Measurements from ENCODE around the gene REXO4.
"Not testable (repeated sequence)": the region's sequence is repeated elsewhere in the genome, so short reads cannot be mapped to it uniquely, and the experiment has no call there.

REXO4 gene

DNA sequence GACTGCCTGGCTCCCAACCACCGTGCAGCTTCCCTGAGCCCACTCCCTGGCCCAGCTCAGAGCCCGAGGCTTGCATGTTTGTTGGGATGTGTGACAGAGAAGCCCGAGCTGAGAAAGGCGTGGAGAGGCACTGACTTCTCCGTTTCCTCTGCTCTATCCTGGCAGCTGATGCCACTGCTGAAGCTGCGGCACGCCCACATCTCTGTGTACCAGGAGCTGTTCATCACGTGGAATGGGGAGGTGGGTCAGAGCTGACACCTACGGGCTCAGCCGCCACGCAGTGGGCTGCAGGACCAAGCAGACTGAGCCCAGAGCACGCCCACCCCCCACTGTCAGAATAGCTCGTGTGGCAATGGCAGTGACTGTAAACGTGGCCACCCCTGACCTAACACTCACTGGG lies 32.4 kb downstream of the REXO4 start:
- DNase-seq: no peak

DNA sequence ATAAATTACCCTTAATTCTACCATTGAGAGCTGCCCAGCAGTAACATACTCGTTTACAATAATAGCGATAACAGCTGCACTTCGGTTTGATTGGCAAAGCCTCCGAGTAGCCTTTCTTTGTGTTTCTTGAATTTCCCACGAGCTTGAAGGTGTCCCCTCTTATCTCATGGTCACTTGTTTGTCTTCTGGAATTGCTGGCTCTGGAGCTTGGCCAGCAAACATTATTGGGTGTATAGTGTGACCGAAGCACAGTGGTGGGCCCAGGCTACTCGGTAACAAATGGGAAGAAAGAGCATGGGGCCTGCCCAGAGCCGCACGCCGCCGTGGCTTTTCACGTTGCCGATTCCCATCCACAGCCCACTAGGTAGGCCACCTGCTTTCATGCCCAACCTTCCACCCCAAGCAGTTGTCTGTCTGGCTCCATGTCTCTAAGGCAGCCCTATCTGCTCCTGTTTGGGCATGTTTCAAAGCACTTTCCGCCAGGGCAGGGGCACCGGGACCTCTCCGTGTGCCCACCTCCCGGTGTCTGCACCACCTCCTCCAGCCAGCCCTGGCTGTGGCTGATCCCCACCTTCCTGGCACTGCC lies 33.0 kb downstream of the REXO4 start:
- no peak for DNase-seq

- DNase-seq: no peak
Observed at GRCh38 chr9:133383438-133383837, 34.4 kb downstream of the REXO4 start.

GRCh38 chr9:133382507-133383141 lies 35.2 kb downstream of the REXO4 start:
- no peak for DNase-seq

- no peak for DNase-seq
Observed at GRCh38 chr9:133380734-133381133, 37.1 kb downstream of the REXO4 start.

DNA sequence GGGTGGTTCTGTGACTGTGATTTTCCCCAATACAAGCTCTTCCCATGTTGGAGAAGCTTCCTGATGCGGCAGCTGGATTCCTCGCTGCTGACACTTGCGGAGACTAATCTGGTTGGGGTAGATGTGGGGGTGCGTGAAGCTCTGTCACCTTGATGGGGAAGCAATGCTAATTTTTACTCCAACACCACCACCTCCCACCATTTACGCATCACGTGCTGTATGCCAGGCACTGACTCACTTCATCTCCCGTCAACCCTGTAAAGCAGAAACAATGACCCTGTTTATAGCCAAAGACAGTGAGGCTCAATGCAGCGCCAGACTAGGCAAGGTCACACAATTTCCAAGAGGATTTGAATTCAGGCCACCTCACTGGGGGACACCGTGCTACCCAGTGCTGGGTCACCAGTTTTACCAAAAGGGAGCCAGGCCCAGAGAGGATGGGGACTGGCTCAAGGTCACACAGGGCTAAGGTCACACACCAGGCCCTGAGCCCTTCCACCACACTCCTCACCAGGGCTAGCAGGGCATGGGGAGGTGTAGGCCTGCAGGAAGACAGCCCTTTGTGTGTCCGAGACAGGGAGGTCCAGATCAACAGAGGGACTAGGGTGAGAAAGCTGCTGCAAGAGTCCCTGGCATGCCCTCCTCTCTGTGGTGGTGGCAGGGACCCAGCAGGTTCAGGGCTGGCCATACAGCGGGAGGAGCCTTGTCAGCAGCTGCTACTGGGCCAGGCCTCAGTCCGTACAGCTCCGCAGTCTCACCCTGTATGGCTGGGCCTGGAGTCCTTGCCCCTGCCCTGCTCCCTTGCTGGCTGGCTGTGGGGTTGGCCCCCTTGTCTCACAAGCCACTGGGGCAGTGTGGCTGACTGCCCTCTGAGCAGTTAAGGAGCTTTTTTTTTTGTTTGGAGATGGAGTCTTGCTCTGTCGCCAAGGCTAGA lies 38.4 kb downstream of the REXO4 start:
- no peak for DNase-seq

- DNase-seq: no peak
Observed at GRCh38 chr9:133378408-133378962, 39.3 kb downstream of the REXO4 start.

GRCh38 chr9:133377721-133378216 lies 40.0 kb downstream of the REXO4 start:
- no peak for DNase-seq

- DNase-seq: not testable (repeated sequence)
Observed at GRCh38 chr9:133377280-133377679, 40.5 kb downstream of the REXO4 start.

DNA sequence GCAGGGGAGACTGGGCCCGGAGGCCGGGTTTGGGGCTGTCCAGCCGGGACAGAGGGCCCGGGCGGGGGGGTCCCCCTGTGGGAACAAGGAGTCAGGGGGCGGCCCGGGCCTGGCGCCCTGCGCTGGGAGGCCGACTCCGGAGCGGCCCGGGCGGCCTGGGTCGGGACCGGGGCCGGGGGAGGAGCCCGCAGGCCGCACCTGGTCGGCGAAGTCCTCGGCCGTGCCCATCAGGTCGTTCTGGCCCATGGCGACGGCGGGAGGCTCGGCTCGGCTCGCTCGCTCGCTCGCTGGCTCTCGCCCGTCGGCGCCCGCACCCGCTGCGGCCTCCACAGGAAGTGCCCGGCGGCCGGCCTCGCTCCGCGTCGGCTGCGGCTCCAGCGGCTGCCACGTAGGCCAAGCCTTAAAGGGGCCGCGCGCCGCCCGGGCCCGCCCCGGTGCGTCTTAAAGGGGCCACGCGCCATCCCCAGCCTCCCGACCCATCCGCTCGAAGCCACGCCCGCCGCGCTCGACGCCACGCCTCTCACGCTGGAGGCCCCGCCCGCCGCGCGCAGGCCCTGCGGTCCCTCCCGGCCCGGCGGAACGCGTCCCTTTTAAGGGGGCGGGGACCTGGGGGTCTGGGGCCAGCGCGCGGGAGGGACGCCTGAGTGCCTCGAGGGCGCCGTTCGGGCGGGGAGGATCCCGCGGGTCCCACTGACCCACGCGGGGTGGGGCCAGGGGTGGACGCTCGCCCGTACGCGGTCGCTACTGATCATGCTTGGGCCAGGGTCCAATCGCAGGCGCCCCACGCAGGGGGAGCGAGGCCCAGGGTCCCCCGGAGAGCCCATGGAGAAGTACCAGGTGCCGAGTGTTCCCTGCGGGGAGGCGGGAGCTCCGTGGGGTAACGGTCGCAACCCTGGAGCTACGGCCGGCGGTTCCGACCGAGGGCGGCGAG lies 41.8 kb downstream of the REXO4 start, which contains the start of the genes STKLD1 and SURF4:
Gene STKLD1, plus strand, starts transcription at position 643 of the 931 bp plus-strand sequence. Its CDS starts 108 bp downstream, at position 751.
Gene SURF4, minus strand, starts transcription at position 337 of the 931 bp plus-strand sequence. Its CDS starts 91 bp downstream, at position 246.
- peak; percentile 96 to 98 for DNase-seq

GRCh38 chr9:133375116-133375723 lies 42.6 kb downstream of the REXO4 start:
- DNase-seq: peak in 1 of 2 experiments; percentile 44

- no peak for DNase-seq
Observed at GRCh38 chr9:133374612-133375115, 43.1 kb downstream of the REXO4 start.

DNA sequence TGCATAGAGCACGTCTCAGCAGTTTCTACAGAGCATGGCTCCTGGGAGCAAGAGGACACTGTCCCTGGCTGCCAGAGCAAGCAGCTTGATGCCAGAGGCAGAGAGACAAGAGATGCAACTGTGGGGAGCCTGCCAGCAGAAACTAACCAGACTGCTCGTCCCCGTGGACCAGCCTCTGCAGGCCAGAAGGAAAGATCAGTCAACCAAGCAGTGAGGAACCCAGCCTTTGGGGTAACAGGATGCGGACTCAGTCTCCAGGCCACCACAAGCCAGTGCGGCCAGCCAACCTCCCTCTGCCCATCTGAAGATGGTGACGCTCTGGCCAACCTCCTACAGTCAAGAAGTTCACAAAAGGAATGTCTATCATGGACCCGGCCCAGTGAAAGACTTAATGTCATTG lies 45.7 kb downstream of the REXO4 start:
- DNase-seq: no peak

DNA sequence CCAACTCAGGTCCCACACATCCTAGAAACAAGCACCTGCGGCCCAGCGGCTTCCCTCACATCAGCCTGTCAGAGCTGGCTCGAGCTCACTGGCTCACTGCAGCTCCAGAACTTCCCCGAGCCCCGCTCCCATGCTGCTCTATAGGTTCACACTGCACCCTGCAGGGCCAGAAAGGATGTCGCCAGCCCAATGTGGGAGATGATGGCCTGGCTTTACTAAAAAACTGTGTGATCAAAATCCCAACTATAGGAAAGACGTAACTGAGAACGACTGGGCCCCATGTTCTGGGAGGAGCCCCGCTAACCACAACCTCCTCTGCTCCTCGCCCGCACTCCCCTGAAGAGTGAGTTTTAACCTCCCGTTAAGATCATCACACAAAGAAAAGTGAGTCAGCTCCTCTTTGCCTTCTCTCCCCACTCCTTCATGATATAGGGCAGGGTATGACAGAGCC lies 46.5 kb downstream of the REXO4 start:
- DNase-seq: peak in 1 of 2 experiments; percentile 46

DNA sequence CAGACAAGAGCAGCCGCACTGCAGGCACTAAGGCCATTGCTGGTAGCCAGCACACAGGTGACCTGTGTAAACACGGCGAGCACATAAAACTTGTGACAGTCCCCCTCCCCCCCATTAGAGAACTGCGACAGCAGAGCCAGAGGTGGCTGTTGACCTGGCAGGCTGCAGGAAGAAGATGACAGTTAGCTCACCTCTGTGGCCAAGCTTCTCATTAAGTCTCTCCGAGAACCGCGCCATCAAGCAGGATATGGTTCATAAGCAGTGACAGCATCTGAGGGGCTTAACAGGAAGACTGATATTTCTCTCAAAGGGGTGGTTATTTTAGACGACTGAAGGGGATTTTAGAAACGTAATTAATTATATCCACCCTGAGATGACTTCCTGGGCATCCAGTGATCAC lies 47.1 kb downstream of the REXO4 start:
- DNase-seq: no peak

GRCh38 chr9:133369933-133370332 lies 47.9 kb downstream of the REXO4 start:
- DNase-seq: no peak

GRCh38 chr9:133369422-133369821 lies 48.4 kb downstream of the REXO4 start:
- DNase-seq: no peak

DNA sequence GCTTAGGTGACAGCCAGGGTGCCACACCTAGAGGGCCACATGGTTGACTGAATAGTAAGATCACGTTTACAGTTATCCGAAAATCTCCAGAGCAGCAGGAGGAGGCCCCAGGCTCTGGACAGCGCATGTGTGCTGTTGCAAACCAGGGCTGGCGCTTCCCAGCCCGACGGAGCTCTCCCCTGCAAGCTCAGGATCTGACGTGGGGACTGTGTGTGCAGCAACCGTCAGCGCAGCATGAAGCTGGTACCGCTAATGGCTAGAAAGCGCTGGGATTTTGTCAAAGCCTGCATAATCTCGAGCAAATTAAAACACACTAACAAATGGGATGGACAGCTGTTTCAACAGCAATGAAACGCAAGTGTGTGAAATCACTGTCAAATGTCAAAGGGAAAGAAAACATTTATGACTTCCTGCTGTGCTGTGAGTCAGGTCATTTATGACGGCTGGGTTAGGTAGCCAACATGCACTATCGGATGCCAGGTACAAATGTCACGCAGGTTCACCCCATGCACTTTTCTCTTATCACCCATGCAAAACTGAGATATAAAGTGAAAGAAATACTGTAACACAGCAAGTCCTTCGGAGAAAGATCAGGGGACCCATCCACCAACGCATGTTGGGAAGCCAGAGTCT lies 49.4 kb downstream of the REXO4 start:
- DNase-seq: peak; percentile 80 to 89

GRCh38 chr9:133367778-133368177 lies 50.0 kb downstream of the REXO4 start:
- DNase-seq: no peak

DNA sequence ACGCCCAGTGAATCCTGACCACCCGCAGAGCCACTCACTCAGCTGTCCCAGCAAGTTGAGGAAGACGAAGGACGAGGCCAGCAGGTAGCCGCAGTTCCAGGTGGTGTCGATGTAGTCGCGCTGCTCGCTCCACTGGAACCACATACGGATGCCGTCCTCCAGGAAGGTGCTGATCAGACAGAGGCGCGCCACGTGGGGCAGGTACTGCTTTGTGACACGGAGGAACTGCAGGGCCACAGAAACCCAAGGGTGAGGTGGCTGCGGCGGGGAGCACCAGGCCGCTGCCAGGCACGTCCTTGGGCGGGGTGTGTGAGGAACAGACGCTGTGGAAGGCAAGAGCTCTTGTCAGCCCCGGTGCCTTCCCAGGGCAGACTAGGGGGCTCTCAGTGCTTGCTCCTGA lies 50.6 kb downstream of the REXO4 start:
- DNase-seq: no peak

- DNase-seq: no peak
Observed at GRCh38 chr9:133366435-133366834, 51.4 kb downstream of the REXO4 start.

Measured in SHP77 (cell line).